Measurements from ENCODE around the gene SENP7.

- TF ChIP-seq, protein P1, sequence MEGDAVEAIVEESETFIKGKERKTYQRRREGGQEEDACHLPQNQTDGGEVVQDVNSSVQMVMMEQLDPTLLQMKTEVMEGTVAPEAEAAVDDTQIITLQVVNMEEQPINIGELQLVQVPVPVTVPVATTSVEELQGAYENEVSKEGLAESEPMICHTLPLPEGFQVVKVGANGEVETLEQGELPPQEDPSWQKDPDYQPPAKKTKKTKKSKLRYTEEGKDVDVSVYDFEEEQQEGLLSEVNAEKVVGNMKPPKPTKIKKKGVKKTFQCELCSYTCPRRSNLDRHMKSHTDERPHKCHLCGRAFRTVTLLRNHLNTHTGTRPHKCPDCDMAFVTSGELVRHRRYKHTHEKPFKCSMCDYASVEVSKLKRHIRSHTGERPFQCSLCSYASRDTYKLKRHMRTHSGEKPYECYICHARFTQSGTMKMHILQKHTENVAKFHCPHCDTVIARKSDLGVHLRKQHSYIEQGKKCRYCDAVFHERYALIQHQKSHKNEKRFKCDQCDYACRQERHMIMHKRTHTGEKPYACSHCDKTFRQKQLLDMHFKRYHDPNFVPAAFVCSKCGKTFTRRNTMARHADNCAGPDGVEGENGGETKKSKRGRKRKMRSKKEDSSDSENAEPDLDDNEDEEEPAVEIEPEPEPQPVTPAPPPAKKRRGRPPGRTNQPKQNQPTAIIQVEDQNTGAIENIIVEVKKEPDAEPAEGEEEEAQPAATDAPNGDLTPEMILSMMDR (conservative IDR thresholded peaks at IDR 0.05; ENCODE audit: low read length), result no peak
- TF ChIP-seq EZH2phosphoT487 (IDR thresholded peaks at IDR 0.05; ENCODE audit: borderline replicate concordance, low read depth, low read length), result no peak
Observed at GRCh38 chr3:101383656-101384055, 129.4 kb downstream of the SENP7 start.
